GM12878 (cell line): Measurements from ENCODE around the gene RPL18. TPM values are rescaled to one million over a fixed set of nuclear protein-coding genes. Genes with fewer than 3 reads are reported as not detected.

Source experiments
- BACH1 ChIP-seq: fragments of 450-650 bp; IDR thresholded peaks from 2 replicates; pipeline ENCODE4 v1.6.1; 2017; ENCODE audit warnings: mild to moderate bottlenecking, borderline replicate concordance
- CEBPB ChIP-seq, 2 experiments: fragments of 150-350 bp in 1 of 2; IDR thresholded peaks; 2 replicates each; pipeline ENCODE4 v1.6.1; 2012 to 2014; ENCODE audit warnings: low read depth in 2 of 2, low read length in 2 of 2, borderline replicate concordance in 1 of 2, inconsistent platforms in 1 of 2
- CHD1 ChIP-seq: IDR thresholded peaks from 2 replicates; pipeline ENCODE4 v1.6.1; 2012; ENCODE audit warnings: low read depth, low read length, improper control_type of control experiment
- FOS ChIP-seq: IDR thresholded peaks from 3 replicates; pipeline ENCODE4 v1.6.1; 2011; ENCODE audit warnings: borderline replicate concordance; ENCODE audit not compliant: insufficient read length; ENCODE audit errors: extremely low read depth
- FOXK2 ChIP-seq: fragments of 450-650 bp; IDR thresholded peaks from 2 replicates; pipeline ENCODE4 v1.6.1; 2017; ENCODE audit warnings: mild to moderate bottlenecking, moderate library complexity
- FOXM1 ChIP-seq: IDR thresholded peaks from 2 replicates; pipeline ENCODE4 v1.6.1; 2012; ENCODE audit warnings: low read depth, mild to moderate bottlenecking, inconsistent platforms, low read length, moderate library complexity
- NBN ChIP-seq: fragments of 450-650 bp; IDR thresholded peaks from 2 replicates; pipeline ENCODE4 v1.6.1; 2016
- NR2C2 ChIP-seq: IDR thresholded peaks from 2 replicates; pipeline ENCODE4 v1.6.1; 2011; ENCODE audit warnings: borderline replicate concordance, low read depth; ENCODE audit not compliant: control insufficient read depth, insufficient read length
- PAX8 ChIP-seq: fragments of 450-650 bp; IDR thresholded peaks from 2 replicates; pipeline ENCODE4 v1.6.1; 2017; ENCODE audit warnings: mild to moderate bottlenecking, moderate library complexity
- POLR2AphosphoS2 ChIP-seq: IDR thresholded peaks from 2 replicates; pipeline ENCODE4 v1.6.1; 2011; ENCODE audit warnings: low read depth, mild to moderate bottlenecking, low read length, improper control_type of control experiment, moderate library complexity
- RFX5 ChIP-seq: IDR thresholded peaks from 2 replicates; pipeline ENCODE4 v1.6.1; 2011; ENCODE audit warnings: low read depth, low read length, improper control_type of control experiment
- SMAD5 ChIP-seq: IDR thresholded peaks from 2 replicates; pipeline ENCODE4 v1.6.1; 2016; ENCODE audit warnings: antibody characterized with exemption, low read depth
- SUZ12 ChIP-seq: fragments of 200-600 bp; sonication (generic); IDR thresholded peaks from one replicate; pipeline ENCODE4 v1.6.1; 2018; ENCODE audit warnings: antibody characterized with exemption, mild to moderate bottlenecking; ENCODE audit not compliant: unreplicated experiment
- ZSCAN29 ChIP-seq: fragments of 450-650 bp; IDR thresholded peaks from 2 replicates; pipeline ENCODE4 v1.6.1; 2017; ENCODE audit warnings: mild to moderate bottlenecking, moderate library complexity
- polyA plus RNA-seq, 11 experiments: library from polyadenylated mRNA; depleted of rRNA in 4 of 11; unstranded in 6 of 11; stranded (reverse) in 5 of 11; fragments of >200 nt; fragmentation: Nextera tagmentation in 4 of 11; fragmentation: Illumina TruSeq in 1 of 11; extraction: Ambion mirVana in 4 of 11; extraction: Trizol in 1 of 11; gene quantifications; 1 replicate in 1 of 11; 2 replicates in 10 of 11; pipeline versions ENCODE4 v1.2.1 to v1.2.3, GENCODE V29; 2011 to 2016; ENCODE audit warnings: inconsistent platforms in 2 of 11, missing spikeins in 2 of 11, low read depth in 1 of 11
- total RNA-seq, 4 experiments: library from RNA; depleted of rRNA in 3 of 4; stranded (reverse); fragments of >200 nt in 3 of 4; fragmentation: Illumina TruSeq in 1 of 4; extraction: Trizol in 1 of 4; gene quantifications; 2 replicates each; pipeline versions ENCODE4 v1.2.1 to v1.2.3, GENCODE V29; 2013 to 2021
- TF ChIP-seq, protein P1 (sequence below): fragments of 450-650 bp; IDR thresholded peaks from 2 replicates; pipeline ENCODE4 v1.6.1; 2016; ENCODE audit warnings: mild to moderate bottlenecking
- TF ChIP-seq, protein P2 (sequence below): fragments of 450-650 bp; IDR thresholded peaks from 2 replicates; pipeline ENCODE4 v1.6.1; 2017; ENCODE audit warnings: mild to moderate bottlenecking, moderate library complexity
- TF ChIP-seq, protein P3 (sequence below): fragments of 450-650 bp; IDR thresholded peaks from 2 replicates; pipeline ENCODE4 v1.6.1; 2018; ENCODE audit warnings: borderline replicate concordance, mild to moderate bottlenecking; ENCODE audit not compliant: partially characterized antibody
- TF ChIP-seq, protein P4 (sequence below): IDR thresholded peaks from 2 replicates; pipeline ENCODE4 v1.6.1; 2012; ENCODE audit warnings: low read depth, low read length, improper control_type of control experiment
- TF ChIP-seq, protein P5 (sequence below): fragments of 450-650 bp; IDR thresholded peaks from 2 replicates; pipeline ENCODE4 v1.6.1; 2017; ENCODE audit warnings: borderline replicate concordance

The RPL18 gene
- total and polyA plus RNA-seq, 10 of the 15 experiments (the other 5 are each of a cell fraction or from before 2014, with no cell fraction given), result 393 to 4,267 (median 2,019) TPM

DNA sequence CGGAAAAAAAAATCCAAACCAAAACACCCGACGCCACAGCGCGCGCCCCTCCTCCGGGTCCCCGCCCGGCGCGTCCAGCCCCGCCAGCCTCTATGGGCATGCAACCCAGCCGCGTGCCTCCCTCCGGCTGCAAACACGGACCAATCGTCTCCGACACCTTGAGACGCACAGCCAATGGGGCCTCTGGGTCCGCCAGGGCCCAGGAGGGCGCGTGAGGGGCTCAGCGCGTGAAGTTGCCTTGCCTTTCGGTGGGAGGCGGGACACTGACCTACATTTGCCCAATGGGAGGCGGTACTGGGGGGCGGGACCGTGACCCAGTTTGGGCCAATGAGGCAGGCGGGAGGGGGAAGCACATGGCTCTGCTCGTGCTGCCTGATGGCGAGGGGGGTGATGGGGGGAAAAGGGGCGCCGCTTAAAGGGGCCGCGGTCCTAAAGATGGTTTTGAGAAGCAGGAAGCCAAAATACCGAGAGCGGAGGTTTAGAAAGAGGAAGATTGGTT lies 18.5 kb upstream of the RPL18 start (continued):
- TF ChIP-seq, protein P1, sequence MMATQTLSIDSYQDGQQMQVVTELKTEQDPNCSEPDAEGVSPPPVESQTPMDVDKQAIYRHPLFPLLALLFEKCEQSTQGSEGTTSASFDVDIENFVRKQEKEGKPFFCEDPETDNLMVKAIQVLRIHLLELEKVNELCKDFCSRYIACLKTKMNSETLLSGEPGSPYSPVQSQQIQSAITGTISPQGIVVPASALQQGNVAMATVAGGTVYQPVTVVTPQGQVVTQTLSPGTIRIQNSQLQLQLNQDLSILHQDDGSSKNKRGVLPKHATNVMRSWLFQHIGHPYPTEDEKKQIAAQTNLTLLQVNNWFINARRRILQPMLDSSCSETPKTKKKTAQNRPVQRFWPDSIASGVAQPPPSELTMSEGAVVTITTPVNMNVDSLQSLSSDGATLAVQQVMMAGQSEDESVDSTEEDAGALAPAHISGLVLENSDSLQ, result peak; percentile 50; the same call in 1 of the 2 replicates
- TF ChIP-seq SUZ12, result no peak
- peak; percentile 35; the same call in 1 of the 2 replicates for TF ChIP-seq NBN
- TF ChIP-seq, protein P2, sequence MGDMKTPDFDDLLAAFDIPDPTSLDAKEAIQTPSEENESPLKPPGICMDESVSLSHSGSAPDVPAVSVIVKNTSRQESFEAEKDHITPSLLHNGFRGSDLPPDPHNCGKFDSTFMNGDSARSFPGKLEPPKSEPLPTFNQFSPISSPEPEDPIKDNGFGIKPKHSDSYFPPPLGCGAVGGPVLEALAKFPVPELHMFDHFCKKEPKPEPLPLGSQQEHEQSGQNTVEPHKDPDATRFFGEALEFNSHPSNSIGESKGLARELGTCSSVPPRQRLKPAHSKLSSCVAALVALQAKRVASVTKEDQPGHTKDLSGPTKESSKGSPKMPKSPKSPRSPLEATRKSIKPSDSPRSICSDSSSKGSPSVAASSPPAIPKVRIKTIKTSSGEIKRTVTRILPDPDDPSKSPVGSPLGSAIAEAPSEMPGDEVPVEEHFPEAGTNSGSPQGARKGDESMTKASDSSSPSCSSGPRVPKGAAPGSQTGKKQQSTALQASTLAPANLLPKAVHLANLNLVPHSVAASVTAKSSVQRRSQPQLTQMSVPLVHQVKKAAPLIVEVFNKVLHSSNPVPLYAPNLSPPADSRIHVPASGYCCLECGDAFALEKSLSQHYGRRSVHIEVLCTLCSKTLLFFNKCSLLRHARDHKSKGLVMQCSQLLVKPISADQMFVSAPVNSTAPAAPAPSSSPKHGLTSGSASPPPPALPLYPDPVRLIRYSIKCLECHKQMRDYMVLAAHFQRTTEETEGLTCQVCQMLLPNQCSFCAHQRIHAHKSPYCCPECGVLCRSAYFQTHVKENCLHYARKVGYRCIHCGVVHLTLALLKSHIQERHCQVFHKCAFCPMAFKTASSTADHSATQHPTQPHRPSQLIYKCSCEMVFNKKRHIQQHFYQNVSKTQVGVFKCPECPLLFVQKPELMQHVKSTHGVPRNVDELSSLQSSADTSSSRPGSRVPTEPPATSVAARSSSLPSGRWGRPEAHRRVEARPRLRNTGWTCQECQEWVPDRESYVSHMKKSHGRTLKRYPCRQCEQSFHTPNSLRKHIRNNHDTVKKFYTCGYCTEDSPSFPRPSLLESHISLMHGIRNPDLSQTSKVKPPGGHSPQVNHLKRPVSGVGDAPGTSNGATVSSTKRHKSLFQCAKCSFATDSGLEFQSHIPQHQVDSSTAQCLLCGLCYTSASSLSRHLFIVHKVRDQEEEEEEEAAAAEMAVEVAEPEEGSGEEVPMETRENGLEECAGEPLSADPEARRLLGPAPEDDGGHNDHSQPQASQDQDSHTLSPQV, result no peak
- no peak for TF ChIP-seq ZSCAN29
- no peak for TF ChIP-seq NR2C2
- 0 out of 2 replicates have a peak, but pooled peaks have one; percentile 18 for TF ChIP-seq SMAD5
- TF ChIP-seq CEBPB (IDR thresholded peaks at IDR 0.05; ENCODE audit: borderline replicate concordance in 1 of 2, low read depth in 2 of 2, low read length in 2 of 2), result no peak
- TF ChIP-seq CHD1, result no peak
- TF ChIP-seq RFX5, result peak; percentile 74; the same call in 1 of the 2 replicates
- TF ChIP-seq, protein P3, sequence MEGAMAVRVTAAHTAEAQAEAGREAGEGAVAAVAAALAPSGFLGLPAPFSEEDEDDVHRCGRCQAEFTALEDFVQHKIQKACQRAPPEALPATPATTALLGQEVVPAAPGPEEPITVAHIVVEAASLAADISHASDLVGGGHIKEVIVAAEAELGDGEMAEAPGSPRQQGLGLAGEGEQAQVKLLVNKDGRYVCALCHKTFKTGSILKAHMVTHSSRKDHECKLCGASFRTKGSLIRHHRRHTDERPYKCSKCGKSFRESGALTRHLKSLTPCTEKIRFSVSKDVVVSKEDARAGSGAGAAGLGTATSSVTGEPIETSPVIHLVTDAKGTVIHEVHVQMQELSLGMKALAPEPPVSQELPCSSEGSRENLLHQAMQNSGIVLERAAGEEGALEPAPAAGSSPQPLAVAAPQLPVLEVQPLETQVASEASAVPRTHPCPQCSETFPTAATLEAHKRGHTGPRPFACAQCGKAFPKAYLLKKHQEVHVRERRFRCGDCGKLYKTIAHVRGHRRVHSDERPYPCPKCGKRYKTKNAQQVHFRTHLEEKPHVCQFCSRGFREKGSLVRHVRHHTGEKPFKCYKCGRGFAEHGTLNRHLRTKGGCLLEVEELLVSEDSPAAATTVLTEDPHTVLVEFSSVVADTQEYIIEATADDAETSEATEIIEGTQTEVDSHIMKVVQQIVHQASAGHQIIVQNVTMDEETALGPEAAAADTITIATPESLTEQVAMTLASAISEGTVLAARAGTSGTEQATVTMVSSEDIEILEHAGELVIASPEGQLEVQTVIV, result peak; percentile 92
- no peak for TF ChIP-seq POLR2AphosphoS2
- TF ChIP-seq BACH1, result no peak; the same call in 1 of the 2 replicates
- no peak for TF ChIP-seq FOXK2
- TF ChIP-seq, protein P4, sequence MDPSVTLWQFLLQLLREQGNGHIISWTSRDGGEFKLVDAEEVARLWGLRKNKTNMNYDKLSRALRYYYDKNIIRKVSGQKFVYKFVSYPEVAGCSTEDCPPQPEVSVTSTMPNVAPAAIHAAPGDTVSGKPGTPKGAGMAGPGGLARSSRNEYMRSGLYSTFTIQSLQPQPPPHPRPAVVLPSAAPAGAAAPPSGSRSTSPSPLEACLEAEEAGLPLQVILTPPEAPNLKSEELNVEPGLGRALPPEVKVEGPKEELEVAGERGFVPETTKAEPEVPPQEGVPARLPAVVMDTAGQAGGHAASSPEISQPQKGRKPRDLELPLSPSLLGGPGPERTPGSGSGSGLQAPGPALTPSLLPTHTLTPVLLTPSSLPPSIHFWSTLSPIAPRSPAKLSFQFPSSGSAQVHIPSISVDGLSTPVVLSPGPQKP, result no peak
- TF ChIP-seq PAX8, result no peak
- peak; percentile 74 for TF ChIP-seq FOS
- no peak for TF ChIP-seq FOXM1
- TF ChIP-seq, protein P5, sequence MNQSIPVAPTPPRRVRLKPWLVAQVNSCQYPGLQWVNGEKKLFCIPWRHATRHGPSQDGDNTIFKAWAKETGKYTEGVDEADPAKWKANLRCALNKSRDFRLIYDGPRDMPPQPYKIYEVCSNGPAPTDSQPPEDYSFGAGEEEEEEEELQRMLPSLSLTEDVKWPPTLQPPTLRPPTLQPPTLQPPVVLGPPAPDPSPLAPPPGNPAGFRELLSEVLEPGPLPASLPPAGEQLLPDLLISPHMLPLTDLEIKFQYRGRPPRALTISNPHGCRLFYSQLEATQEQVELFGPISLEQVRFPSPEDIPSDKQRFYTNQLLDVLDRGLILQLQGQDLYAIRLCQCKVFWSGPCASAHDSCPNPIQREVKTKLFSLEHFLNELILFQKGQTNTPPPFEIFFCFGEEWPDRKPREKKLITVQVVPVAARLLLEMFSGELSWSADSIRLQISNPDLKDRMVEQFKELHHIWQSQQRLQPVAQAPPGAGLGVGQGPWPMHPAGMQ, result no peak
